HepG2 (cell line): ENCODE results near the gene SMPD2. TPM values are rescaled to one million over a fixed set of nuclear protein-coding genes. Genes with fewer than 3 reads are reported as not detected.
A peak's percentile ranks its signal among the peaks of the same experiment; 100 is the strongest.

Source experiments
- CBX1 ChIP-seq: IDR thresholded peaks from one replicate; pipeline ENCODE4 v1.6.1; 2016; ENCODE audit warnings: antibody characterized with exemption, low read depth
- DNMT3B ChIP-seq: conservative IDR thresholded peaks from 2 replicates; pipeline ENCODE4 v1.6.1; 2016; ENCODE audit warnings: missing biosample characterization, control low read depth
- EZH2 ChIP-seq: conservative IDR thresholded peaks from 2 replicates; pipeline ENCODE4 v1.6.1; 2012; ENCODE audit warnings: mild to moderate bottlenecking, low read depth, low read length, moderate library complexity
- FLYWCH1 ChIP-seq: sonication (generic); formaldehyde crosslinking; IDR thresholded peaks from 2 replicates; pipeline ENCODE4 v1.8.1; 2023; ENCODE audit warnings: mild to moderate bottlenecking, missing genetic modification reagents
- IKZF4 ChIP-seq: sonication (generic); formaldehyde crosslinking; IDR thresholded peaks from 2 replicates; pipeline ENCODE4 v1.5.1; 2020; ENCODE audit warnings: borderline replicate concordance, mild to moderate bottlenecking, low read depth, missing genetic modification reagents; ENCODE audit errors: not compliant biosample characterization
- MED1 ChIP-seq: sonication (generic); formaldehyde crosslinking; IDR thresholded peaks from 2 replicates; pipeline ENCODE4 v1.4.0; 2020; ENCODE audit warnings: missing genetic modification reagents
- MYC ChIP-seq: sonication (generic); formaldehyde crosslinking; IDR thresholded peaks from 2 replicates; pipeline ENCODE4 v1.9.0; 2021; ENCODE audit warnings: missing genetic modification reagents, borderline replicate concordance
- NAIF1 ChIP-seq: sonication (generic); formaldehyde crosslinking; IDR thresholded peaks from 2 replicates; pipeline ENCODE4 v1.5.0; 2020; ENCODE audit warnings: mild to moderate bottlenecking, missing genetic modification reagents, borderline replicate concordance
- THAP11 ChIP-seq: IDR thresholded peaks from 2 replicates; pipeline ENCODE4 v1.6.1; 2016; ENCODE audit warnings: missing biosample characterization, missing genetic modification reagents
- TP53 ChIP-seq: sonication (generic); formaldehyde crosslinking; conservative IDR thresholded peaks from 2 replicates; pipeline ENCODE4 v1.4.0; 2020; ENCODE audit warnings: missing genetic modification reagents
- XBP1 ChIP-seq: sonication (generic); formaldehyde crosslinking; IDR thresholded peaks from 2 replicates; pipeline ENCODE4 v1.5.0; 2020; ENCODE audit warnings: missing genetic modification reagents
- ZMYM2 ChIP-seq: sonication (generic); formaldehyde crosslinking; IDR thresholded peaks from 2 replicates; pipeline ENCODE4 v1.8.0; 2022; ENCODE audit warnings: mild to moderate bottlenecking, missing genetic modification reagents
- ZNF260 ChIP-seq: sonication (generic); formaldehyde crosslinking; IDR thresholded peaks from 2 replicates; pipeline ENCODE4 v1.4.0; 2020; ENCODE audit warnings: missing genetic modification reagents, low read depth, mild to moderate bottlenecking, borderline replicate concordance
- ZNF34 ChIP-seq: sonication (generic); formaldehyde crosslinking; IDR thresholded peaks from 2 replicates; pipeline ENCODE4 v1.4.0; 2020; ENCODE audit warnings: mild to moderate bottlenecking, missing genetic modification reagents, borderline replicate concordance
- ZNF562 ChIP-seq: sonication (generic); formaldehyde crosslinking; IDR thresholded peaks from 2 replicates; pipeline ENCODE4 v1.8.0; 2022; ENCODE audit warnings: missing genetic modification reagents, borderline replicate concordance
- ZNF615 ChIP-seq: sonication (generic); formaldehyde crosslinking; IDR thresholded peaks from 2 replicates; pipeline ENCODE4 v1.5.0; 2020; ENCODE audit warnings: mild to moderate bottlenecking, missing genetic modification reagents, borderline replicate concordance
- ZNF703 ChIP-seq: sonication (generic); formaldehyde crosslinking; IDR thresholded peaks from 2 replicates; pipeline ENCODE4 v1.5.1; 2020; ENCODE audit warnings: missing genetic modification reagents, mild to moderate bottlenecking, moderate library complexity, borderline replicate concordance
- ZNF776 ChIP-seq: sonication (generic); formaldehyde crosslinking; IDR thresholded peaks from 2 replicates; pipeline ENCODE4 v1.4.0; 2020; ENCODE audit warnings: mild to moderate bottlenecking, missing genetic modification reagents
- ZNF841 ChIP-seq: sonication (generic); formaldehyde crosslinking; IDR thresholded peaks from 2 replicates; pipeline ENCODE4 v1.8.1; 2023; ENCODE audit warnings: missing genetic modification reagents, borderline replicate concordance
- polyA plus RNA-seq, 8 experiments: library from polyadenylated mRNA; depleted of rRNA in 3 of 8; stranded (reverse) in 7 of 8; unstranded in 1 of 8; fragments of >200 nt; fragmentation: Illumina TruSeq in 4 of 8; extraction: Trizol in 4 of 8; gene quantifications; 2 replicates each; pipeline versions ENCODE4 v1.2.1 to v1.2.3, GENCODE V29; 2011 to 2016; ENCODE audit warnings: low read depth in 4 of 8, missing spikeins in 1 of 8, mixed read lengths in 1 of 8; ENCODE audit not compliant: insufficient read depth in 1 of 8
- total RNA-seq, 5 experiments: library from RNA; depleted of rRNA; stranded (reverse); fragments of >200 nt; fragmentation: Illumina TruSeq; extraction: Trizol; gene quantifications; 2 replicates each; pipeline ENCODE4 v1.2.3, GENCODE V29; 2016; ENCODE audit warnings: low read depth in 1 of 5
- TF ChIP-seq, protein P1 (sequence below): IDR thresholded peaks from 2 replicates; pipeline ENCODE4 v1.6.1; 2012; ENCODE audit warnings: inconsistent platforms
- TF ChIP-seq, protein P2 (sequence below): IDR thresholded peaks from 2 replicates; pipeline ENCODE4 v1.6.1; 2016; ENCODE audit warnings: mild to moderate bottlenecking
- TF ChIP-seq, protein P3 (sequence below): IDR thresholded peaks from 2 replicates; pipeline ENCODE4 v1.6.1; 2012; ENCODE audit warnings: low read length, improper control_type of control experiment
- TF ChIP-seq, protein P4 (sequence below): sonication (generic); formaldehyde crosslinking; IDR thresholded peaks from 2 replicates; pipeline ENCODE4 v1.5.1; 2020; ENCODE audit warnings: mild to moderate bottlenecking, moderate library complexity, missing genetic modification reagents
- TF ChIP-seq, protein P5 (sequence below): sonication (generic); formaldehyde crosslinking; IDR thresholded peaks from 2 replicates; pipeline ENCODE4 v1.4.0; 2020; ENCODE audit warnings: mild to moderate bottlenecking, missing genetic modification reagents

The SMPD2 gene
- total and polyA plus RNA-seq, 2 of the 13 experiments (the other 11 are each of a cell fraction or from before 2014, with no cell fraction given): 5.9 to 10.6 TPM

GRCh38 chr6:109440331-109441068, at the start of gene SMPD2, which contains the start of gene PPIL6 (continued):
- no peak for TF ChIP-seq XBP1
- TF ChIP-seq, protein P1, sequence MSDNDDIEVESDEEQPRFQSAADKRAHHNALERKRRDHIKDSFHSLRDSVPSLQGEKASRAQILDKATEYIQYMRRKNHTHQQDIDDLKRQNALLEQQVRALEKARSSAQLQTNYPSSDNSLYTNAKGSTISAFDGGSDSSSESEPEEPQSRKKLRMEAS: peak; percentile 92
- 0 out of 2 replicates have a peak, but pooled peaks have one; percentile 65 for TF ChIP-seq TP53
- no peak for TF ChIP-seq ZNF615 (CRISPR knock-in tag)
- TF ChIP-seq ZNF260: no peak
- peak; percentile 60 for TF ChIP-seq THAP11 (CRISPR knock-in tag)
- TF ChIP-seq, protein P2, sequence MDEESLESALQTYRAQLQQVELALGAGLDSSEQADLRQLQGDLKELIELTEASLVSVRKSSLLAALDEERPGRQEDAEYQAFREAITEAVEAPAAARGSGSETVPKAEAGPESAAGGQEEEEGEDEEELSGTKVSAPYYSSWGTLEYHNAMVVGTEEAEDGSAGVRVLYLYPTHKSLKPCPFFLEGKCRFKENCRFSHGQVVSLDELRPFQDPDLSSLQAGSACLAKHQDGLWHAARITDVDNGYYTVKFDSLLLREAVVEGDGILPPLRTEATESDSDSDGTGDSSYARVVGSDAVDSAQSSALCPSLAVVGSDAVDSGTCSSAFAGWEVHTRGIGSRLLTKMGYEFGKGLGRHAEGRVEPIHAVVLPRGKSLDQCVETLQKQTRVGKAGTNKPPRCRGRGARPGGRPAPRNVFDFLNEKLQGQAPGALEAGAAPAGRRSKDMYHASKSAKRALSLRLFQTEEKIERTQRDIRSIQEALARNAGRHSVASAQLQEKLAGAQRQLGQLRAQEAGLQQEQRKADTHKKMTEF (CRISPR knock-in tag): peak; percentile 78; the same call in 1 of the 2 replicates
- no peak for TF ChIP-seq ZNF34 (CRISPR knock-in tag)
- 0 out of 2 replicates have a peak, but pooled peaks have one; percentile 55 for TF ChIP-seq ZNF841 (CRISPR knock-in tag)
- peak; percentile 62 for TF ChIP-seq ZNF776 (CRISPR knock-in tag)
- TF ChIP-seq IKZF4: no peak
- TF ChIP-seq FLYWCH1 (CRISPR knock-in tag): no peak
- peak; percentile 42; the same call in 1 of the 2 replicates for TF ChIP-seq MYC
- TF ChIP-seq, protein P3, sequence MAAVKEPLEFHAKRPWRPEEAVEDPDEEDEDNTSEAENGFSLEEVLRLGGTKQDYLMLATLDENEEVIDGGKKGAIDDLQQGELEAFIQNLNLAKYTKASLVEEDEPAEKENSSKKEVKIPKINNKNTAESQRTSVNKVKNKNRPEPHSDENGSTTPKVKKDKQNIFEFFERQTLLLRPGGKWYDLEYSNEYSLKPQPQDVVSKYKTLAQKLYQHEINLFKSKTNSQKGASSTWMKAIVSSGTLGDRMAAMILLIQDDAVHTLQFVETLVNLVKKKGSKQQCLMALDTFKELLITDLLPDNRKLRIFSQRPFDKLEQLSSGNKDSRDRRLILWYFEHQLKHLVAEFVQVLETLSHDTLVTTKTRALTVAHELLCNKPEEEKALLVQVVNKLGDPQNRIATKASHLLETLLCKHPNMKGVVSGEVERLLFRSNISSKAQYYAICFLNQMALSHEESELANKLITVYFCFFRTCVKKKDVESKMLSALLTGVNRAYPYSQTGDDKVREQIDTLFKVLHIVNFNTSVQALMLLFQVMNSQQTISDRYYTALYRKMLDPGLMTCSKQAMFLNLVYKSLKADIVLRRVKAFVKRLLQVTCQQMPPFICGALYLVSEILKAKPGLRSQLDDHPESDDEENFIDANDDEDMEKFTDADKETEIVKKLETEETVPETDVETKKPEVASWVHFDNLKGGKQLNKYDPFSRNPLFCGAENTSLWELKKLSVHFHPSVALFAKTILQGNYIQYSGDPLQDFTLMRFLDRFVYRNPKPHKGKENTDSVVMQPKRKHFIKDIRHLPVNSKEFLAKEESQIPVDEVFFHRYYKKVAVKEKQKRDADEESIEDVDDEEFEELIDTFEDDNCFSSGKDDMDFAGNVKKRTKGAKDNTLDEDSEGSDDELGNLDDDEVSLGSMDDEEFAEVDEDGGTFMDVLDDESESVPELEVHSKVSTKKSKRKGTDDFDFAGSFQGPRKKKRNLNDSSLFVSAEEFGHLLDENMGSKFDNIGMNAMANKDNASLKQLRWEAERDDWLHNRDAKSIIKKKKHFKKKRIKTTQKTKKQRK: no peak
- TF ChIP-seq, protein P4, sequence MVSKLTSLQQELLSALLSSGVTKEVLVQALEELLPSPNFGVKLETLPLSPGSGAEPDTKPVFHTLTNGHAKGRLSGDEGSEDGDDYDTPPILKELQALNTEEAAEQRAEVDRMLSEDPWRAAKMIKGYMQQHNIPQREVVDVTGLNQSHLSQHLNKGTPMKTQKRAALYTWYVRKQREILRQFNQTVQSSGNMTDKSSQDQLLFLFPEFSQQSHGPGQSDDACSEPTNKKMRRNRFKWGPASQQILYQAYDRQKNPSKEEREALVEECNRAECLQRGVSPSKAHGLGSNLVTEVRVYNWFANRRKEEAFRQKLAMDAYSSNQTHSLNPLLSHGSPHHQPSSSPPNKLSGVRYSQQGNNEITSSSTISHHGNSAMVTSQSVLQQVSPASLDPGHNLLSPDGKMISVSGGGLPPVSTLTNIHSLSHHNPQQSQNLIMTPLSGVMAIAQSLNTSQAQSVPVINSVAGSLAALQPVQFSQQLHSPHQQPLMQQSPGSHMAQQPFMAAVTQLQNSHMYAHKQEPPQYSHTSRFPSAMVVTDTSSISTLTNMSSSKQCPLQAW: no peak
- no peak for TF ChIP-seq MED1 (CRISPR knock-in tag)
- no peak for TF ChIP-seq ZMYM2 (CRISPR knock-in tag)
- TF ChIP-seq, protein P5, sequence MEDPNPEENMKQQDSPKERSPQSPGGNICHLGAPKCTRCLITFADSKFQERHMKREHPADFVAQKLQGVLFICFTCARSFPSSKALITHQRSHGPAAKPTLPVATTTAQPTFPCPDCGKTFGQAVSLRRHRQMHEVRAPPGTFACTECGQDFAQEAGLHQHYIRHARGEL (CRISPR knock-in tag): no peak; the same call in 1 of the 2 replicates
- TF ChIP-seq CBX1: no peak
- TF ChIP-seq ZNF703 (CRISPR knock-in tag): no peak
- 0 out of 2 replicates have a peak, but pooled peaks have one; percentile 31 for TF ChIP-seq ZNF562 (CRISPR knock-in tag)
- 0 out of 2 replicates have a peak, but pooled peaks have one; percentile 3 for TF ChIP-seq NAIF1 (CRISPR knock-in tag)
- no peak for TF ChIP-seq DNMT3B (CRISPR knock-in tag)
- TF ChIP-seq EZH2: no peak
